Measurements from ENCODE around the gene RNF220.

RNF220 gene

GRCh38 chr1:44616284-44616990 is 211.4 kb downstream of the RNF220 start:
- CTCF ChIA-PET = interaction anchor here (1.0 to 4.6 kb wide), 5 partner anchors 13 to 399 kb away, joined by 3 to 21 read pairs (median 6); no protein-coding TSS in a partner anchor
- no peak overlapping the region for H3K27ac ChIP-seq (ENCODE audit: extremely low read depth, low read depth, low read length)
- H3K4me3 ChIP-seq (ENCODE audit: low read depth, low read length) = peak overlapping the region; percentile 34
- no peaks in the 10 kb centered on the region for H3K36me3 ChIP-seq (ENCODE audit: control insufficient read depth in 2 of 2, insufficient read depth in 1 of 2, low read length in 2 of 2)
- POLR2A ChIA-PET = interaction anchor here (2.9 kb wide), 1 partner anchor 16 kb away, joined by 27 read pairs; no protein-coding TSS in a partner anchor
- no peaks in the 10 kb centered on the region for H3K9me3 ChIP-seq (ENCODE audit: control insufficient read depth, insufficient read depth, low read depth, low read length)
- peaks cover 10% of the 10 kb centered on the region for H3K4me1 ChIP-seq (ENCODE audit: control insufficient read depth, insufficient read depth, low read length)
- TF ChIP-seq CTCF (tag by site-specific recombination; IDR thresholded peaks at IDR 0.05) (peak; percentile 13; the same call in 1 of the 2 replicates), ZNF768 (tag by site-specific recombination; IDR thresholded peaks at IDR 0.05) (no peak), ZFHX2 (tag by site-specific recombination; conservative IDR thresholded peaks at IDR 0.05) (peak; percentile 54; the same call in 1 of the 2 replicates), TRIM28 (IDR thresholded peaks at IDR 0.05; ENCODE audit: borderline replicate concordance, low read length) (no peak), PBX3 (CRISPR knock-in tag; IDR thresholded peaks at IDR 0.05) (no peak), ZNF645 (tag by site-specific recombination; IDR thresholded peaks at IDR 0.05) (no peak), ZNF580 (tag by site-specific recombination; IDR thresholded peaks at IDR 0.05) (0 out of 2 replicates have a peak, but pooled peaks have one; percentile 41), ZNF37A (tag by site-specific recombination; IDR thresholded peaks at IDR 0.05) (no peak), ZNF704 (tag by site-specific recombination; IDR thresholded peaks at IDR 0.05) (no peak), ZNF239 (tag by site-specific recombination; IDR thresholded peaks at IDR 0.05) (no peak), ZNF664 (tag by site-specific recombination; IDR thresholded peaks at IDR 0.05) (0 out of 2 replicates have a peak, but pooled peaks have one; percentile 21), ZBTB48 (tag by site-specific recombination; IDR thresholded peaks at IDR 0.05) (0 out of 2 replicates have a peak, but pooled peaks have one; percentile 40), ZNF16 (tag by site-specific recombination; IDR thresholded peaks at IDR 0.05; ENCODE audit: low read depth) (no peak), BCL11A (tag by site-specific recombination; IDR thresholded peaks at IDR 0.05; ENCODE audit: low read depth) (no peak), GLIS1 (tag by site-specific recombination; IDR thresholded peaks at IDR 0.05) (no peak), TCF7L2 (IDR thresholded peaks at IDR 0.05; ENCODE audit: borderline replicate concordance, low read depth, low read length) (no peak), INSM2 (tag by site-specific recombination; IDR thresholded peaks at IDR 0.05) (no peak), KLF7 (tag by site-specific recombination; IDR thresholded peaks at IDR 0.05; ENCODE audit: borderline replicate concordance) (no peak), REST (tag by site-specific recombination; IDR thresholded peaks at IDR 0.05) (no peak), ZBTB20 (tag by site-specific recombination; IDR thresholded peaks at IDR 0.05) (no peak), ZBTB49 (tag by site-specific recombination; IDR thresholded peaks at IDR 0.05; ENCODE audit: low read depth) (no peak), HOXA7 (CRISPR knock-in tag; IDR thresholded peaks at IDR 0.05; ENCODE audit: borderline replicate concordance) (no peak), ZNF354C (tag by site-specific recombination; IDR thresholded peaks at IDR 0.05; ENCODE audit: borderline replicate concordance, low read depth) (no peak), ZNF791 (tag by site-specific recombination; IDR thresholded peaks at IDR 0.05) (no peak)
